UCSD-AML1 (cell line): ENCODE data around the gene FUT8.

ENCODE experiments used
- DNase-seq: peaks from one replicate; lab custom pipeline; 2025; ENCODE audit not compliant: unreplicated experiment; lab: John Stamatoyannopoulos, UW

Gene FUT8

DNA sequence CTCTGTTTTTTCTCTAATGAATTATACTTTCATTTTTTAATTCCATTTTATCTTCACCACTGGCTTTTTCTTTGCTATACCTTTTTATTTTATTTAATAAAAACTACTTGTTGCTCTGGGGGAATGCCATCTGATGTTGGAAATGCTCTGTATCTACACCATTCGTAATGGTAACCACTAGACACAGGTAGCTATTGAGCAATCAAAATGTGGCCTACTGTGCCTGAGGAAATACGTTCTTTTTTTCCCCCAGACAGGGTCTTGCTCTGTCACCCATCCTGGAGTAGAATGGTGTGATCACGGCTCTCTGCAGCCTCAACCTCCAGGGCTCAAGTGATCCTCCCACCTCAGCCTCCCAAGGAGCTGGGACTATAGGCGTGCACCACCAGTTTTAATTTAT, 140.2 kb downstream of the FUT8 start:
- DNase-seq, result no peak

DNA sequence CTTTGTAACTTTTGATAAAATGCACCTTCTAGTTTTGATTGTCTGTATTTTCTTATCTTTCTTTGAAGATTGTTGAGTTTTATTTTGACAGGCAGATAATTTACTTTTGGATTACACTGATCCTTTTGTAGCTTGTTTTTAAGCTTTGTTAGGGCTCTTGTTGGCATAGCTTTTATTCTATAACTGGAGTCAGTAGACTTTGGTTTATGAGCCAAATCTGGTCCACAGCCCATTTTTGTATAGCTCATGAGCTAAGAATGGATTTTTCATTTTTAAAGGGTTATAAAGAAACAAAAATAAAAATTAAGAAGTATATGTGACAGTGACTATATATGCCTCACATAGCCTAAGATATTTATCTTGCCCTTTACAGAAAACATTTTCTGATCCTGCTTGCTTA, 142.3 kb downstream of the FUT8 start:
- DNase-seq, result no peak

DNA sequence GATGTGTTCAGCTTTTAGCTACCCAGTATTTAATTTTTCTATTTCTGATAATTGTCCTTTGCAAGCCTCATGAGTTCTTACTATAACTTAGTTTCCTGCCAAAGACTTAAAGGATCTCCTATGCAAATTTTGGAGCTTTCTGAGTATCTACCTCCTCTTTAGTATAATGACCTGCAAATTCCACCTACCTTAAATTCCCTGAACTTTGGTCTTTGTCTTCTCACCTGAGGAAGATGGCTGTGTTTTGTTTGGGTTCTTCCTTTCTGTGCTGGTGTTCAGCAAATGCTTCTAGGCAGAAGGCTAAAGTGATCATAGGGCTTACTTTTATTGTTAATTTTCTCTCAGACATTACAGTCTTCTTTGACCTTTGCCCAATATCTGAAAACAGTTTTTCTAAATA, 142.8 kb downstream of the FUT8 start:
- DNase-seq, result no peak

DNA sequence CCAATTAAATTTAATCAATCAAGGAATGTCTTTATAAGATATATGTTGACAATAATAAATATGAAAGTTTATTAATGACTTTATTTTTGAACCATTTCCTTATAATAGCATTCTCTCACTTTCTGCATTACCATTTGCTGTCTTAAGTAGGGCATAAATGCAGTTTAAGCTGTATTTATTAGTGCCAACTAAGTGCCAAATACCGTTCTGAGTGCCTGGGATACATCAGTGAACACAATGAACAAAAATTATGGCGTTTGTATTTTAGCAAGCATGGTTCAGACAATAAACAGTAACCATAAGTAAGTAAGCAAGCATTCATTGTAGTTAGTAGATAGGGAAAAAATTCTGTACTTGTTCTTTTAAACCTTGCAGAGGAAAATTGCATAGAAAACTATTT, 145.8 kb downstream of the FUT8 start:
- DNase-seq, result no peak

DNA sequence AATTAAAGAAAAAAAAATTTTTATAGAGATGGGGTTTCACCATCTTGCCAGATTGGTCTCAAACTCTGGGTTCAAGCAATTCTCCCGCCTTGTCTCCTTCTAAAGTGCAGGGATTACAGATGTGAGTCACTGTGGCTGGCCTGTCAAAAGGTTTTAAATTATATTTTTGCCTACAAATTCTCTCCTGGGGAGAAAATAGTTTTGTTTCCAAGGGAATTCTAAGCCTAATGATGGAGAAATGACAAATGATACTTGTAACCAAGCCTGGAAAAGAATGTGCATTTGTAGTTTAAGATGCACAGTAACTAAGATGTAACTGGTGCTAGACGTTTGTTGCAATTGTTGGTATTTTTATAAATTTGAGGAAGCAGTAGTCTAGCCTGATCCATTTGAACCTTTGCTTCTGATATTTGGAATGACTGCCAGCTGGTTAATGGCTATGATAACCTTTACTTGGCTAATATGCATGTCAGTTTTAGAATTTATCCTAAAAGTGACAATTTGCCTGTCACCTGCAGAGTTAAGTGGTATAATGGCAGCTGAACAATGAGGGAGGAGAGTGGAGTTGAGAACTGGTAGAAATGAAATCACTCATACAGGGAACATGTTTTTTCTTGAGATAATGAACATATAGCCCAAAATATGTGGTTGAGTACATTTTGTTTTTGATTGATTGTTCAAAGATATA, 148.0 kb downstream of the FUT8 start:
- no peak for DNase-seq

DNA sequence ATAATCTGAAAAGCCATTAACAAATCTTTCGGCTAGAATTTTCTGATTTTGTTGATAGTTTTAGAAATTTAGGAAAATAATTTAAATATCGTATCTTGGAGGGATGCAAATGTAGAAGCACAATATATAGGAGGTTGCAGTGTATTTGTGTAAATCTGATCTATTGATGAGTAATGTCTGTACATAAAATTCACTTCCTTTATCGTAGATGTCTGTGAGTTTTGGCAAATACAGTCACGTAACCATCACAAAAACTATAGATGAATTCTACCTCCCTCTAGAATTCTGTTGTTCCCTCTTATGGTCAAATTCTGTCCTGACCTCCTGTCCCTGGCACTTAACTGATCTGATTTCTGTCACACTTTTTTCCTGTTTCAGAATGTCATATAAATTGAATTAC, 151.8 kb downstream of the FUT8 start:
- no peak for DNase-seq

DNA sequence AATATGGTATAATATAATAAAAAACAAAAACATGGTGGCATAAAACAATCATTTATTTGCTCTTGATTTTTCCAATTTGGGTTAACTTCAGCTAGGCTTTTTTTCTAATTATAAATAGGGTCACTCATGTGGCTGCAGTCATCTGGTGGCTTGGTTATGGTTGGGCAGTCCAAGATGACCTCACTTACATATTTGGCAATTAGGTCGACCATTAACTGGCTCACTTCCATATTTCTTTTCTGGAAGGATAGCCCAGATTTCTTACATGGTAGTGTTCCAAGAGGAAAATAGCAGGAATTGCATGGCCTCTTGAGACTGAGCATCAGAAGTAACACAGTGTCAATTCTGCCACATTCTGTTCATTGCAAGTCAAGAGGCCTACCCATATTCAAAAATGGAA, 153.4 kb downstream of the FUT8 start:
- DNase-seq, result no peak

DNA sequence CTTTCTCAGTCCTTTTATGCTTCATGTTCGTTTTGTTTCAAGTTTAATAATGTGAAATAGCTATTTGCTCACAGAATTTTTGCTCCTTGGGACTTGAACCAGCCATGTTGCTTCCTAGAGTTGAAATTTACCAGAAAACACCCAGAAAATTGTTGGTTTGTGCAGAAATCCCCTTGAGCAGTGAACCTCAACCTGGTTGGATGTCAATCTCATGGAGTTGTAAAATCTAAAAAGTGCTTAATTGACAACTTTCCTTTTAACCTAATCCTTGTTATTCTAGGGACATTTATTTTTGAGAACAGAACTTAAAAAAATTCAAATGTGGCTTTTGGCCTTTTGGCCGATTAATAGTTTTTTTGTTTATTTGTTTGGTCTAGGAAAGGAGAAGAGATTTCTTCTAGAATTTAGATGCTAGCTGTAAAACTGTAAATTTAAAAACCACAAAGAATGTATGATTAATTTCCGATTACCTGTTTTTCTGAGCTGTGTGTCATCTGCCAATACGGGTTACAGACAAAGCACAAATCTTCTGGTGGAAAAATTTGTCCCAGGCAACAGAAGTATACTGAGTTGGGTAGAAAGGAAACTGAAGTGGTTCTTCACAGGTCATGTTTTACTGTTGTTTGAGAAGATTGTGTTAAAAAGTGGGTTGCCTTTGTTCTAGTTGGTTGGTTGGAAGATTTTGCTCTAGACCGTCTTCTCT, 154.4 kb downstream of the FUT8 start:
- no peak for DNase-seq

DNA sequence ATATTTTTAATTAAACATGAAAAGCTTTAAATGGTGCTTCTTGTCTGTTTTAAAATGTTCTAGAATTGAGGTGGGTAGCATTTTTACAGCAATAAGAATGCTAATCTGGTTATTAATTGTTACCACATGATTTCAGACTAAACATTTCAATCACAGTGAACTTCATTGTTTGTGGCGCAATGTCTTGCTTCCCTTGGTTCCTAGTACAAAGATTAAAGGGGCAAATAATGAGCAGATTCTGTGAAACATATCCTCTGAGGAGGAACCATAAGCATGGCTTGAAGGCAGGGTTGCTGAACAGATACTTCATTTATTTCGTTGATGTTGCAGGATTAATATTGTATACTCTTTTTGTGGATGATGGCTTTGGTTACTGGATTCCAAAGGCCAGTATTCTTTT, 162.1 kb downstream of the FUT8 start:
- no peak for DNase-seq

DNA sequence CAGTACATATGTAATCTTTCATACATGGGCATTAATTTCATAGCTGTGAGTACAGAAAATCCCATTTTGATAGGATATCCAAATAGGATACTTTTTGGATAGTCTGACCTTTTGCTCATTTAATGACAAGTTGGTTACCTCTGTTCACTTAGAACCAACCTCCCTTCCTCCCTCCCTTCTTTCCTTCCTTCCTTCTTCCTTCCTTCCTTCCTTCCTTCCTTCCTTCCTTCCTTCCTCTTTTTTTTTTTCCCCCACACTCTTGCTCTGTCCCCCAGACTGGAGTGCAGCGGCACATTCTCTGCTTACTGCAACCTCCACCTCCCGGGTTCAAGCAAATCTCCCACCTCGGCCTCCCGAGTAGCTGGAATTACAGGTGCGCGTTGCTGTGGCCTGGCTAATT, 162.9 kb downstream of the FUT8 start:
- no peak for DNase-seq

DNA sequence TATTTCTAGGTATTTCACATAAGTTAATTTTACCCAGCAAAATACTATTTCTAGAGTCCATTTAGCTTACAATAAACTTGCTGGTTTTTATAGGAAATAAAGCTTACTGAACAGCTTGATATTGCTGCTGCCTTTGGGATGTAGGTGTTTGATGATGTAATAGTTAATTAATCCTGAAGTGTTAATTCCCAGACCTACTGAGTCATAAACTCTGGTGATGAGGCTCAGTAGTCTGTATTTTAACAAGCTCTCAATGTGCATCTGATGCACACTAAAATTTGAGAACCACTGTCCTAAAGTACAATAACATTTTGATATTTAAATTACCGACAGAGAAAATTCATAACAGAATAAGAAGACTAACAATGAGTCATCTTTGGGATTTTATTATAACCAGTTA, 168.4 kb downstream of the FUT8 start:
- no peak for DNase-seq

DNA sequence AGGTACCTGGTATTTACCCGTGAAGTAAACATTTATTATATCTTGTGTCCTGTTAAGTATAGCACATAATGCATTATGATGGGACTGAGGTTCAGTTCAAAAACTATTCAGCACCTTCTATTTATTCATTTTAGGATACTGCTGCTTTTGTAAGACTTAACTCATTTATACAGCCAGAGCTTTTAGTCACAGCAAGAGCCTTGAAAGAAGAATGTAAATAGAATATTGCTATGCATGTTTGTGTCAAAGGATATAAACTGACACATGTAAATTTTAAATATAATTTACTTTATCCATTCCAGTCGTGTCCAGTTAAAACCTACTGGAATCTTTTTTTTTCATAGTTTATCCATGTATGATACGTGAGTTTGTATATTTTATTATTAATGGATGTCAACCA, 168.8 kb downstream of the FUT8 start:
- no peak for DNase-seq

DNA sequence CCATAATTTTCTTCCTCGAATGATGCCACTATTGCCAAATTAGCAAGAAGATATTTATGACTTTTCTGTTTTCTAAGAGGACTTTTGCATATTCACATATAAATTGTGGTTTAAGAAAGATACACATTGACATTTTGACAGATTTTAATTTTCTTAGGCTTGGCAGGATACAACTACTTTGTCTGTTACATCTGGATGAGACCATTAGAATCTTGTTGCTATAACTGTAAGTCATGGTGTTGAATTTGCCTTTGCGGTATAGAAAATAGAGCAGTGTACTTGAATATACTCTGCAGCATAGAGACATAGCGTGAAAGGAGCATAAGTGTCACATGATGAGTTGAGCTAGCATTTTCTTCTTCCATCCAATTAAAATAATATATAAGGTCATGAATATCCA, 169.3 kb downstream of the FUT8 start:
- no peak for DNase-seq

DNA sequence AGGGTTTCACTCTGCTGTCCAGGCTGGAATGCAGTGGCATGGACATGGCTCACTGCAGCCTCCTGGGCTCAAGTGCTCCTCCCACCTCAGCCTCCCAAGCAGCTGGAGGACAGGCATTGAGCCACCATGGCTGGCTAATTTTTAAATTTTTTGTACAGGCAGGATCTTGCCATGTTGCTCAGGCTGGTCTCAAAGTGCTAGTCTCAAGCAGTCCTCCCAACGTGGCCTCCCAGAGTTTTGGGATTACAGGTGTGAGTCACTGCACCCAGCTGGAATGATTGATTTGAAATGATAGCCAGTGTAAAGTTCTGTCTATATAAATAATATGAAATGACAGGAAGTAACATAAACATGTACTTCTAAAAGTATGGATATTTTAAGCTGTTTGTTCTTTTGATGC, 172.7 kb downstream of the FUT8 start:
- DNase-seq, result no peak

DNA sequence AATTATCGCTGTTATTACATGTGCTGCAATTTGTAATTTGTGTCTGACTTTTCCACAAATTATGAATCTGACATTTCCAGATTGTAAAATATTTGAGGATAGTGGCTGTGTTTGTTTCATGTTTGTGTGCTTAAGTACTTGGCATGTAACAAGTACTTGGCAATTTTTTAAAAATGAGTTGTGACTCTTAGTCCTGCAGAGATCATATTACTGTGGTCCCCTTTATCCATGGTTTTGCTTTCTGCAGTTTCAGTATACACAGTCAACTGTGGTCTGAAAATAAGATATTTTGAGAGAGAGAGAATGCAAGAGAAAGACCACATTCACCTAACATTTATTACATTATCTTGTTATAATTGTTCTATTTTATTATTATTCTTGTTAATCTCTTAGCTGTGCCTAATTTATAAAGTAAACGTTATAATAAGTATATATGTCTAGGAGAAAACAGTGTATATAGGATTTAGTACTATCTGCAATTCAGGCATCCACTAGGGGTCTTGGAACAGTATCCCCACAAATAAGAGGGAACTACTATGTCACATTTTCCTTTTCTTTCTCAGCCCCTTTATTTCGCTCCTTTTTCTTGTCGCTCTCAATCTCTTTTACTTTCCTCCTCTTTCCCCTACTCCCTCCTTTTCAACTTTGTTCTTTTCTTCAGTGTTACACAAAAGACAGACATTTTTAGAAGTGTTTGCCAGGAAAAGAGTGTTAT, 176.1 kb downstream of the FUT8 start:
- no peak for DNase-seq

DNA sequence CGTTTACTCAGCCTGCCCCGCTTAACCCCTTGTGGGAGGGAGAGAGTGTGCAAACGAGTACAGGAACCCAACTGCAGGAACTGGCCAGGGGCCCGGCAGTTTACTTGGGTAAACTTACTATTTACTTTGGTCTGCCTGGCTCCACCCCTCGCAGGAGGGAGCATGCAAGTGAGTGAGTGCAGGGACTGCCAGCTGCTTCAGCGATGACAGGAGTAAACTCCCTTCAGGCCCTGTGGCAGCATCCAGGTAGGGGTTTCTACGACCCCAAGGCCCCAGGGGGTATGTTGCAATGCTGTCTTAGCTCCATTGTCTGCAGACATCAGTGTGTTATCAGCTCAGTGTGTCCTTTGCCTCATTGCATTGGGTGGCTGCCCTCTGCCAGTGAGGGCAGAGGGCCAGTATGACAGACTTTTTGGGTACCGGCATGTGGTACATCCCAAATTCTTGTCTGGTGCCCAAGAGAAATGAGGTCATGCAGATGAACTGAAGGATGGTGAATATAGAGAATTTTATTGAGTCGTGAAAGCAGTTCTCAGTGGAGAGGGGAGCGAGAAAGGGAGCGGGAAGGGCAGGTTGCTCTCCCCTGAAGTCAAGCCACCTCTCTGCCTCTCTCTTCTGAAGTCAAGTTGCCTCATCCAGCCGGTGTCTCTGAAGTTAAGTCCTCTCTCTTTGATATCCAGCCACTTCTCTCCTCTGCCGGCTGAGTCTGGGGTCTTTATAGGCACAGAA, 181.8 kb downstream of the FUT8 start:
- no peak for DNase-seq

DNA sequence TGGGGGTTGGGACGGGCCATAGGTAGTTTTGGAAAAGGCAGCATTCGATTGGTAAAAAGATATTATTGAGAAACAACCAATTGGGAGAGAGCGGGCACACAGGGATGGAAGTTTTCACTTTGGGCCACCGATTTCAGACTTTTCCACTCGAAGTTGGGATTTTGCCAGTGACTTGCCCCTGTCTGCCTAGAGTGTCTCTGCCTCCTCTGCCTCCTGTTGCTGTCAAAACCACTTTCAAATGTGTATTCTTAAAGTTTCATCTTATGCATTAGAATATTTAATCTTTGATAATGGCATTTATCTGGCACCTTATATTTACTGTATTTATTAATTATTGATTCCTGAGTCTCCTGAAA, 182.3 kb downstream of the FUT8 start:
- DNase-seq, result no peak

DNA sequence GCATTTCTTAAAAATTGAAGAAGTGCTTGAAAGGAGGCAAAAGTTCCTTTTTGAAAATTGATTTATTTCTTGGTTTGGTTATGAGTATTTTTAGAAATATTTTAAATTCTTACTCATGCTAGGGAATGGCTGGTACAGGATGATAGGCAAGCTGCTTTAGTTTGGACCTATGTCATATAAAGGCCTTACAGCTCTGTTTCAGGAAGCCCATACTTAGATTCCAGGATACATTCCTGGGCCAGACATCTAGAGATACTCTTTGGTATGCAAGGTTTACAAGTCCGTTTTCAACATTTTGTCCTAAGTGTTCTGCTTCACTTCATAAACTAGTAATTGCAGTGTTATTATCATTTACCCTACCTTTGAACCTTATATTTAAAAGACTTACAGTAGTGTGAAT, 186.8 kb downstream of the FUT8 start:
- no peak for DNase-seq

DNA sequence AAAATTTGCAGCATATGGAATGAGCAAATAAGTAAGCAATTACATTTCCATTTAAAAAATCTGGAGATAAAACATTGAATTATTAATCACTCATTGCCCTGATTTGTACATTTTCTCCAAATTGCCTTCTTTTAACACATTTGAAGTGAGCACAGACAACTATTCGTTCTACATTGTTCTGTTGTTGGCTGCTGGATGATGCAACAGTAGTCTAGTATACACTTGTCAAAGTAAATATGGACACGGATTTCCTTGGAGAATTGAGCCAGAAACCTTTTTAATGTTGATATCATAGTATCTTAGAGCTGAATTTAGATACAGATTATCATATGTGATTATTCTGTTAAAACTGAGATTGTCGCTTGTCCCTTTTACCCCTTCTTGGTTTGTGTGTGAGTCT, 188.2 kb downstream of the FUT8 start:
- DNase-seq, result no peak

DNA sequence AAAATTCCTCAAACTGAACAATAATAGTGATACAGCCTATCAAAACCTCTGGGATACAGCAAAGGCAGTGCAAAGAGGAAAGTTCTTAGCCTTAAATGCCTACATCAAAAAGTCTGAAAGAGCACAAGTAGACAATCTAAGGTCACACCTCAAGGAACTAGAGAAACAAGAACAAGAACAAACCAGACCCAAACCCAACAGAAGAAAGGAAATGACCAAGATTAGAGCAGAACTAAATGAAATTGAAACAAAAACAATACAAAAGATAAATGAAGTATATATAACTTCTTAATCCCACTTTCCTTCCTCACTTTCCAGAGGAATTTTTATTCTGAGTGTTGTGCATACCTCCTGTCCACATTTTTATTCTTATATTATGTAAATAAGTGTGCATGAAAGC, 192.0 kb downstream of the FUT8 start:
- no peak for DNase-seq

DNA sequence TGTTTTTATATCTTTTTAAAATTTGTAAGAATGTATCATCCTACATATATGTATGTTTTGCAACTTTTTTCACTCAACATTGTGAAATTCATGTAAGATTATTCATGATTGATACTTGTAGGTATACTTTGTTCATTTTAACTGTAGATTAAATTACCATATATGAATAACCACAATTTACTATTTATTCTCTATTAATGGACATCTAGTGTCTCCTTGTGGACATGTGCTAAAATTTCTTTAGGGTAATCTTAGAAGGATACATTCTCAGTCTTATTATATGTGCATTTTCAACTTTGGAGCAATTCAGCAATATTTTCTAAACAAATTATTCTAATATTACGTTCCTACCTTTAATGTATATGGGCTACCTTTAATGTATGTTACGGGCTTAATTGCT, 192.4 kb downstream of the FUT8 start:
- no peak for DNase-seq

DNA sequence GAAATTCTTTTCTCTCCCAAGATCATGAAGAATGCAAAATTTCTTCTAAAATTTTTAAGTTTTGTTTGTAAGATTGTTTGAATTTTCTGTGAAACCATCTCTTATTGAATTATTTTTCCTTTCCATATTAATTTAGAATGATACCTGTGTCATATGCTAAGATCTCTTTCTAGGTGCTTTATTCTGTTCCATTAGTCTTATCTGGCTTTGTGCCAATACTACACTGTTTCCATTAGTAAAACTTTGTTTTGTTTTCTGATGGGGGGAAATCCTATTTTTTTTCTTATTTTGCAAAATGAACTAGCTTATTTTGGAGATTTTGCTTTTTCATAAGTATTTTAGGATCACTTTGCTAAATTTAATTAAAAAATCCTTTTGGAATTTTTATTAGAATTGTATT, 193.9 kb downstream of the FUT8 start:
- DNase-seq, result no peak
